B cell (primary cell): Measurements from ENCODE around the gene MYMX.

ENCODE experiments used
- EZH2 ChIP-seq: IDR thresholded peaks from 2 replicates; pipeline ENCODE4 v1.6.1; 2012; ENCODE audit warnings: borderline replicate concordance, low read depth, mild to moderate bottlenecking, moderate library complexity, low read length; ENCODE audit not compliant: insufficient read depth, poor library complexity, severe bottlenecking
- TF ChIP-seq, protein P1 (sequence below): fragments of 200-600 bp; IDR thresholded peaks from one replicate; pipeline ENCODE4 v1.8.0; 2022; ENCODE audit warnings: antibody characterized with exemption, mild to moderate bottlenecking

DNA sequence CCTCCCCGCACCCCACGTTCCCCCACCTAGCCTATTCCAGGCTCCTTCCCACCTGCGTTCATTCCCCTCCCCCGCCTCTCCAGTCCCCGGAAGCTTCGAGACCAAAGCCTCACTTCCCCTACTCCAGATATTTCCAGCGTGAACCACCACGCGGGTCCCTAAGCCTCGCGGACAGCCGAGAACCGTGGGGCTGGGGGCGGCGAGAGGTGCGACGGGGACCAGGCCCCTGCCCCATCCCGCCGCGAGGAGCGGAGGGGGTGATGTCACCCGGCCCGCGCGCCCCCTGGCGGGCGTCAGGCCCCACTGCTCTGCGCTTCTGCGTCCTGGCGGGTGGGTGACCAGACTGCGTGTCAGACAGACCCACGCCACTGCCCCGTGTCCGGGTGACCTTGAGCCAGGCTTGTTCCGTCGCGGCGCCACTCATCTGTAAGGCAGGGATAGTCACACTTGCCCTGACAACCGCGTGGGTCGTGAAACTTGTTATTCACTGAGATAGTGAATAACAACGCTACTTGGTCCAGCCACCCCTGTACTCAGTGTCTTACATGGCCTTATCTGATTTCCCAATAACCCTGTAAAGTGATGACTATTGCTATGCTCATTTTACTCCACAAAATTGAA lies 21.2 kb downstream of the MYMX start:
- TF ChIP-seq, protein P1, sequence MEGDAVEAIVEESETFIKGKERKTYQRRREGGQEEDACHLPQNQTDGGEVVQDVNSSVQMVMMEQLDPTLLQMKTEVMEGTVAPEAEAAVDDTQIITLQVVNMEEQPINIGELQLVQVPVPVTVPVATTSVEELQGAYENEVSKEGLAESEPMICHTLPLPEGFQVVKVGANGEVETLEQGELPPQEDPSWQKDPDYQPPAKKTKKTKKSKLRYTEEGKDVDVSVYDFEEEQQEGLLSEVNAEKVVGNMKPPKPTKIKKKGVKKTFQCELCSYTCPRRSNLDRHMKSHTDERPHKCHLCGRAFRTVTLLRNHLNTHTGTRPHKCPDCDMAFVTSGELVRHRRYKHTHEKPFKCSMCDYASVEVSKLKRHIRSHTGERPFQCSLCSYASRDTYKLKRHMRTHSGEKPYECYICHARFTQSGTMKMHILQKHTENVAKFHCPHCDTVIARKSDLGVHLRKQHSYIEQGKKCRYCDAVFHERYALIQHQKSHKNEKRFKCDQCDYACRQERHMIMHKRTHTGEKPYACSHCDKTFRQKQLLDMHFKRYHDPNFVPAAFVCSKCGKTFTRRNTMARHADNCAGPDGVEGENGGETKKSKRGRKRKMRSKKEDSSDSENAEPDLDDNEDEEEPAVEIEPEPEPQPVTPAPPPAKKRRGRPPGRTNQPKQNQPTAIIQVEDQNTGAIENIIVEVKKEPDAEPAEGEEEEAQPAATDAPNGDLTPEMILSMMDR: peak; percentile 97
- no peak for TF ChIP-seq EZH2
